K562 (cell line): ENCODE data around the gene SESN2. TPM values are rescaled to one million over a fixed set of nuclear protein-coding genes. Genes with fewer than 3 reads are reported as not detected.

ENCODE experiments used
- ATF7 ChIP-seq: fragments of 450-650 bp; IDR thresholded peaks from 2 replicates; pipeline ENCODE4 v1.7.1; 2014; ENCODE audit warnings: mild to moderate bottlenecking, moderate library complexity
- BCLAF1 ChIP-seq, 2 experiments: fragments of 450-650 bp in 1 of 2; IDR thresholded peaks; 2 replicates each; pipeline ENCODE4 v1.6.1; 2011 to 2017; ENCODE audit warnings: low read depth in 2 of 2, antibody characterized with exemption in 1 of 2, borderline replicate concordance in 1 of 2, low read length in 1 of 2, mild to moderate bottlenecking in 1 of 2, mixed read lengths in 1 of 2; ENCODE audit not compliant: control insufficient read depth in 1 of 2
- BDP1 ChIP-seq: IDR thresholded peaks from 3 replicates; pipeline ENCODE4 v1.6.1; 2011; ENCODE audit not compliant: insufficient read length, insufficient read depth
- C11orf30 ChIP-seq: fragments of 450-650 bp; IDR thresholded peaks from 2 replicates; pipeline ENCODE4 v1.6.1; 2016; ENCODE audit warnings: low read depth, mild to moderate bottlenecking
- CBFA2T2 ChIP-seq: fragments of 450-650 bp; conservative IDR thresholded peaks from 2 replicates; pipeline ENCODE4 v1.6.1; 2017; ENCODE audit warnings: mild to moderate bottlenecking
- CREM ChIP-seq: IDR thresholded peaks from 2 replicates; pipeline ENCODE4 v1.6.1; 2014; ENCODE audit warnings: antibody characterized with exemption, low read depth
- DNMT1 ChIP-seq: fragments of 450-650 bp; IDR thresholded peaks from 2 replicates; pipeline ENCODE4 v1.6.1; 2016; ENCODE audit warnings: antibody characterized with exemption, mild to moderate bottlenecking
- ETS2 ChIP-seq: IDR thresholded peaks from 2 replicates; pipeline ENCODE4 v1.6.1; 2016; ENCODE audit warnings: borderline replicate concordance, missing genetic modification characterization, mild to moderate bottlenecking, moderate library complexity, missing compliant biosample characterization; ENCODE audit not compliant: poor library complexity, severe bottlenecking
- IFI16 ChIP-seq: fragments of 250-450 bp; sonication (Bioruptor Pico); IDR thresholded peaks from 2 replicates; pipeline ENCODE4 v2.1.2; 2022; ENCODE audit warnings: mild to moderate bottlenecking, inconsistent platforms
- KHSRP ChIP-seq: fragments of 450-650 bp; IDR thresholded peaks from 2 replicates; pipeline ENCODE4 v1.6.1; 2017
- MAZ ChIP-seq, 2 experiments: fragments of 450-650 bp in 1 of 2; sonication (generic) in 1 of 2; formaldehyde crosslinking; IDR thresholded peaks in 1 of 2; conservative IDR thresholded peaks in 1 of 2; 2 replicates each; pipeline versions ENCODE4 v1.4.0 to v1.5.0; 2020; ENCODE audit warnings: mild to moderate bottlenecking in 1 of 2, missing genetic modification reagents in 1 of 2
- MYNN ChIP-seq, 2 experiments: sonication (generic); formaldehyde crosslinking in 1 of 2; IDR thresholded peaks; 2 replicates each; pipeline versions ENCODE4 v1.5.0 to v1.6.1; 2016 to 2020; ENCODE audit warnings: antibody characterized with exemption in 1 of 2, missing genetic modification reagents in 1 of 2
- NFATC3 ChIP-seq: fragments of 450-650 bp; IDR thresholded peaks from 2 replicates; pipeline ENCODE4 v1.6.1; 2017; ENCODE audit warnings: mild to moderate bottlenecking
- NFE2 ChIP-seq: IDR thresholded peaks from 2 replicates; pipeline ENCODE4 v1.6.1; 2014; ENCODE audit warnings: antibody characterized with exemption, low read depth
- NFIX ChIP-seq: fragments of 250-450 bp; sonication (Bioruptor Pico); IDR thresholded peaks from 2 replicates; pipeline ENCODE4 v1.4.0; 2020; ENCODE audit warnings: low read depth, mild to moderate bottlenecking, moderate library complexity
- SETDB1 ChIP-seq: IDR thresholded peaks from one replicate; pipeline ENCODE4 v1.6.1; 2012; ENCODE audit warnings: low read length, control low read depth, inconsistent platforms
- SIRT6 ChIP-seq: IDR thresholded peaks from one replicate; pipeline ENCODE4 v1.6.1; 2012; ENCODE audit warnings: low read depth, mild to moderate bottlenecking, control low read depth, inconsistent platforms, low read length, moderate library complexity
- SLC30A9 ChIP-seq: fragments of 250-450 bp; sonication (Bioruptor Pico); IDR thresholded peaks from 2 replicates; pipeline ENCODE4 v1.8.0; 2022; ENCODE audit warnings: mild to moderate bottlenecking, moderate library complexity
- SMAD3 ChIP-seq: fragments of 450-650 bp; formaldehyde crosslinking; conservative IDR thresholded peaks from 2 replicates; pipeline ENCODE4 v1.4.0; 2020; ENCODE audit warnings: mild to moderate bottlenecking
- TAF9B ChIP-seq: fragments of 450-650 bp; IDR thresholded peaks from 2 replicates; pipeline ENCODE4 v1.6.1; 2018; ENCODE audit warnings: mild to moderate bottlenecking; ENCODE audit not compliant: partially characterized antibody
- TARDBP ChIP-seq: fragments of 450-650 bp; IDR thresholded peaks from 2 replicates; pipeline ENCODE4 v1.6.1; 2016
- TCF7 ChIP-seq: sonication (generic); IDR thresholded peaks from 2 replicates; pipeline ENCODE4 v1.6.1; 2016; ENCODE audit warnings: antibody characterized with exemption, borderline replicate concordance
- THAP7 ChIP-seq: fragments of 250-450 bp; sonication (Bioruptor Pico); IDR thresholded peaks from 2 replicates; pipeline ENCODE4 v1.5.0; 2021
- THRAP3 ChIP-seq: fragments of 450-650 bp; IDR thresholded peaks from 2 replicates; pipeline ENCODE4 v1.6.1; 2016; ENCODE audit warnings: mild to moderate bottlenecking, inconsistent platforms, borderline replicate concordance
- U2AF2 ChIP-seq: fragments of 200-400 bp; formaldehyde crosslinking; optimal IDR thresholded peaks from 2 replicates; pipeline ENCODE3; 2017; ENCODE audit warnings: low read depth, mild to moderate bottlenecking, low read length
- ZEB2 ChIP-seq: fragments of 450-650 bp; IDR thresholded peaks from 2 replicates; pipeline ENCODE4 v1.6.1; 2016
- ZFPM2 ChIP-seq: fragments of 250-450 bp; sonication (Bioruptor Pico); IDR thresholded peaks from 2 replicates; pipeline ENCODE4 v1.5.1; 2022; ENCODE audit warnings: mild to moderate bottlenecking
- ZNF175 ChIP-seq: fragments of 200-800 bp; sonication (Bioruptor generic); IDR thresholded peaks from 2 replicates; pipeline ENCODE4 v1.6.1; 2016; ENCODE audit warnings: low read depth, mild to moderate bottlenecking, missing genetic modification characterization, missing compliant biosample characterization
- ZNF699 ChIP-seq: fragments of 250-450 bp; sonication (Bioruptor Pico); IDR thresholded peaks from 2 replicates; pipeline ENCODE4 v1.8.0; 2021; ENCODE audit warnings: mild to moderate bottlenecking, moderate library complexity; ENCODE audit not compliant: insufficient replicate concordance
- polyA plus RNA-seq, 8 experiments: library from polyadenylated mRNA; depleted of rRNA in 4 of 8; stranded (reverse) in 5 of 8; unstranded in 3 of 8; fragments of >200 nt; fragmentation: Nextera tagmentation in 2 of 8; fragmentation: Illumina TruSeq in 1 of 8; extraction: Ambion mirVana in 2 of 8; extraction: Trizol in 1 of 8; gene quantifications; 2 replicates each; pipeline versions ENCODE4 v1.2.1 to v1.2.3, GENCODE V29; 2011 to 2014; ENCODE audit warnings: inconsistent platforms in 1 of 8, missing spikeins in 1 of 8
- total RNA-seq, 7 experiments: library from RNA; depleted of rRNA in 6 of 7; stranded (reverse); fragments of >200 nt in 6 of 7; fragmentation: Illumina TruSeq in 2 of 7; extraction: Trizol in 2 of 7; gene quantifications; 2 replicates each; pipeline versions ENCODE4 v1.2.1 to v1.2.3, GENCODE V29; 2011 to 2021; ENCODE audit warnings: low replicate concordance in 1 of 7

The SESN2 gene
- total and polyA plus RNA-seq, 9 of the 15 experiments (the other 6 are each of a cell fraction or from before 2014, with no cell fraction given) = 3.7 to 71.3 (median 16.8) TPM

- TF ChIP-seq ZNF699 (CRISPR knock-in tag) = no peak
- TF ChIP-seq KHSRP = no peak
- no peak for TF ChIP-seq TARDBP
- peak; percentile 57; the same call in 1 of the 2 replicates for TF ChIP-seq ATF7
- TF ChIP-seq BDP1 = no peak
- peak; percentile 97 for TF ChIP-seq CBFA2T2
- no peak for TF ChIP-seq SIRT6
- no peak for TF ChIP-seq SETDB1
- no peak for TF ChIP-seq NFATC3
- no peak for TF ChIP-seq THAP7
- TF ChIP-seq NFIX (CRISPR knock-in tag) = no peak
- TF ChIP-seq THRAP3 = no peak
- TF ChIP-seq BCLAF1 (IDR thresholded peaks at IDR 0.05; ENCODE audit: borderline replicate concordance in 1 of 2, control insufficient read depth in 1 of 2, low read depth in 2 of 2, low read length in 1 of 2) = no peak
- no peak for TF ChIP-seq NFE2
- no peak for TF ChIP-seq ZFPM2
- TF ChIP-seq SLC30A9 (CRISPR knock-in tag) = no peak
- TF ChIP-seq TCF7 = no peak
- TF ChIP-seq DNMT1 = no peak
- TF ChIP-seq U2AF2 = no peak
- TF ChIP-seq ZNF175 (CRISPR knock-in tag) = no peak
- no peak for TF ChIP-seq ETS2
- peak; percentile 57; the same call in 1 of the 2 replicates for TF ChIP-seq ZEB2
- peak; percentile 67 for TF ChIP-seq CREM
- TF ChIP-seq IFI16 (CRISPR knock-in tag) = no peak
- TF ChIP-seq MYNN (IDR thresholded peaks at IDR 0.05) = no peak
- no peak for TF ChIP-seq MYNN (CRISPR knock-in tag; IDR thresholded peaks at IDR 0.05)
- peak; percentile 48 to 79; a peak in 3 of 4 replicates for TF ChIP-seq MAZ (CRISPR knock-in tag; conservative IDR thresholded peaks at IDR 0.05 in 1 of 2, IDR thresholded peaks at IDR 0.05 in 1 of 2)
- peak; percentile 99 for TF ChIP-seq C11orf30
- TF ChIP-seq SMAD3 = no peak
- TF ChIP-seq TAF9B = peak; percentile 94
These were observed 26.6 kb upstream of the SESN2 start, which contains the start of gene DNAJC8 (continued) for GRCh38 chr1:28232558-28233263.
